Type B pancreatic cell (in vitro differentiated cells): ENCODE measurements around the gene UBE2L3. TPM values are rescaled to one million over a fixed set of nuclear protein-coding genes. Genes with fewer than 3 reads are reported as not detected.
"Not testable (repeated sequence)": the region's sequence is repeated elsewhere in the genome, so short reads cannot be mapped to it uniquely, and the experiment has no call there.

Source experiments
- DNase-seq: peaks from one replicate; pipeline ENCODE4 v3.0.0; 2021; ENCODE audit warnings: mixed read lengths; ENCODE audit not compliant: unreplicated experiment; ENCODE audit errors: extremely low spot score
- H3K27ac Mint-ChIP-seq: 2 replicates; pipeline ENCODE4 v1.8.0; 2021; ENCODE audit warnings: mild to moderate bottlenecking, mixed read lengths
- H3K27me3 Mint-ChIP-seq: 2 replicates; pipeline ENCODE4 v1.8.0; 2021; ENCODE audit warnings: mixed read lengths
- H3K36me3 Mint-ChIP-seq: 2 replicates; pipeline ENCODE4 v1.8.0; 2021; ENCODE audit warnings: mixed read lengths
- H3K4me1 Mint-ChIP-seq: one replicate; pipeline ENCODE4 v1.8.0; 2021; ENCODE audit warnings: mixed read lengths; ENCODE audit not compliant: unreplicated experiment
- H3K4me3 Mint-ChIP-seq: 2 replicates; pipeline ENCODE4 v1.8.0; 2021; ENCODE audit warnings: mild to moderate bottlenecking, mixed read lengths
- H3K9me3 Mint-ChIP-seq: 2 replicates; pipeline ENCODE4 v1.8.0; 2021; ENCODE audit warnings: mixed read lengths
- total RNA-seq: library from RNA; stranded (reverse); gene quantifications from 2 replicates; pipeline ENCODE4 v1.2.1, GENCODE V29; 2021; ENCODE audit warnings: low replicate concordance
- TF ChIP-seq, protein P1 (sequence below): fragments of 200-600 bp; sonication (generic); conservative IDR thresholded peaks from 2 replicates; pipeline ENCODE4 v1.5.0; 2021; ENCODE audit warnings: antibody characterized with exemption, mild to moderate bottlenecking

The UBE2L3 gene
- total RNA-seq, 1 donor from 2014 or later, result 63.1 TPM

DNA sequence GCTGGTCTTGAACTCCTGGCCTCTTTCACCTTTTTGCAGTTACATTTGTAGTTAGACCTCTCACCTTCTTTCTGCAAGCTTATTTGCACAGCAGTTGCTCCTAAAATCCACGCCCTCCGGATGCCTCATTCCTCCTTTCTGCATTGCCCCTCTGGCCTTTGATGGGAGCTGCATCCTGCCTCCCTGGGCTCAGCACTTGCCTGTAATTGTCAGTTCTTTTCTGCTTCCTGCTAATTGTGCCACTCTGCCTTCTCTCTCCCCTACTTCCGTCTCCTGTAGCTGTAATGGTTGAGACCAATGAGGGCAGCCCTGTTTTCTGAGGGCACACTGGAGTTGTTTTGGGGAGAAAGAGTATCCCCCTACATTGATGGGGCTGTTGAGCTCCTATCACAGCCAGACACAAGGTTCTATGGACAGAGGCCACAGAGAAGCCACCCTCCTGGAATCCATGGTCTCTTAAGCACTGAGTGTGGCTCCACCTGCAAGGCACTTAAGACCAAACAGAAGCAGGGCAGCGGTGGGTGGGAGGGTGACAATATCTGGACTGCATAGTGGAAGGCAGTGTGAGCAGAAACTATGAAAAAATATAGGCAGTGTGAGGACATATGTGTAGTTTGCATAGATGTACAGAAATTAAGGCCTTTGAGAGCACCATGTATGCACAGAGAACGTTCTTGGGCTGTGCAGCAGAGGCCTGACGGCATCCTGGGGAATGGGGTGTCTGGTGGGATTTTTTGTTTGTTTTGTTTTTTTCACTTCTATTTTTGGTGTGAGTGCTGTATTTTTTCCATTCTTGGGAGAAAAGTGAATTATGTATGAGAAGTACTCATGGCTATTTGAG, 31.8 kb downstream of the UBE2L3 start:
- DNase-seq, result no peak
- Mint-ChIP-seq H3K4me3 (no peak overlapping the region), H3K27ac (peak overlapping the region; percentile 29), H3K9me3 (no peaks in the 10 kb centered on the region), H3K36me3 (peaks cover 19% of the 10 kb centered on the region), H3K27me3 (no peaks in the 10 kb centered on the region), H3K4me1 (no peaks in the 10 kb centered on the region)
- TF ChIP-seq, protein P1, sequence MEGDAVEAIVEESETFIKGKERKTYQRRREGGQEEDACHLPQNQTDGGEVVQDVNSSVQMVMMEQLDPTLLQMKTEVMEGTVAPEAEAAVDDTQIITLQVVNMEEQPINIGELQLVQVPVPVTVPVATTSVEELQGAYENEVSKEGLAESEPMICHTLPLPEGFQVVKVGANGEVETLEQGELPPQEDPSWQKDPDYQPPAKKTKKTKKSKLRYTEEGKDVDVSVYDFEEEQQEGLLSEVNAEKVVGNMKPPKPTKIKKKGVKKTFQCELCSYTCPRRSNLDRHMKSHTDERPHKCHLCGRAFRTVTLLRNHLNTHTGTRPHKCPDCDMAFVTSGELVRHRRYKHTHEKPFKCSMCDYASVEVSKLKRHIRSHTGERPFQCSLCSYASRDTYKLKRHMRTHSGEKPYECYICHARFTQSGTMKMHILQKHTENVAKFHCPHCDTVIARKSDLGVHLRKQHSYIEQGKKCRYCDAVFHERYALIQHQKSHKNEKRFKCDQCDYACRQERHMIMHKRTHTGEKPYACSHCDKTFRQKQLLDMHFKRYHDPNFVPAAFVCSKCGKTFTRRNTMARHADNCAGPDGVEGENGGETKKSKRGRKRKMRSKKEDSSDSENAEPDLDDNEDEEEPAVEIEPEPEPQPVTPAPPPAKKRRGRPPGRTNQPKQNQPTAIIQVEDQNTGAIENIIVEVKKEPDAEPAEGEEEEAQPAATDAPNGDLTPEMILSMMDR, result no peak

DNA sequence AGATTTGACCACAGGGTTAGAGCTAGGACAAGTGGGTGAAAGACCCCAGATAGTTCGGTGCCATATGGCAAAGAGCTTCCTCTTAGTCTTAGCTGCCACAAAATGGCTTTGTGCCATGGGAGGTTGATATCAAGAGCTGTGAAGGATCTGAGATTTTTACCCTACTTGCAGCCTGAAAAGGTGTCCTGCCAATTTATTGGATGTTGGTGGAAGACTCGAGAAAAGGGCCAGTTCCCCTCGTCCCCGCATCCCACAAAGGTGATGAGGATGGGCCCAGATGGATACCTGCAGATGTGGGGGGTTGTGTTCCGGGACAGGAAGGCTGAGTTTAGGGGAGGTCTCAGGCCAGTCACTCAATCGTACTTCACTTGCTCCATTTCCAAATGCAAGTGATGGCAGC, 35.1 kb downstream of the UBE2L3 start:
- H3K4me1 Mint-ChIP-seq, result no peaks in the 10 kb centered on the region
- TF ChIP-seq, protein P1, result no peak
- no peak overlapping the region for H3K4me3 Mint-ChIP-seq
- no peak overlapping the region for H3K27ac Mint-ChIP-seq
- peaks cover 8% of the 10 kb centered on the region for H3K36me3 Mint-ChIP-seq
- no peak for DNase-seq
- H3K9me3 Mint-ChIP-seq, result no peaks in the 10 kb centered on the region
- H3K27me3 Mint-ChIP-seq, result no peaks in the 10 kb centered on the region

DNA sequence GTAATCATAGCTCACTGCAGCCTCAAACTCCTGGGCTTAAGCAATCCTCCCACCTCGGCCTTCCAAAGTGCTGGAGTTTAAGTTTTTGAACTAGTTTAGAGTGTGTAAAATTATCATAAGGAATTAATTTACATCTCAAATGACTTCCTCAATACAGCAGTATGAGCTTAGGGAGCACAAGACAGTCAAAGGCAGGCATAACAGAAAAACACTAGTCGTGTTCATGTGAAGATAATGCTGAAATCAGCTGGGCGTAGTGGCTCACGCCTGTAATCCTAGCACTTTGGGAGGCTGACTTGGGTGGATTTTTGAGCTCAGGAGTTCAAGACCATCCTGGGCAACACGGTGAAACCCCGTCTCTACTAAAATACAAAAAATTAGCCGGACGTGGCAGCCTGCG, 36.5 kb downstream of the UBE2L3 start:
- H3K27ac Mint-ChIP-seq, result no peak overlapping the region
- H3K27me3 Mint-ChIP-seq, result no peaks in the 10 kb centered on the region
- no peak overlapping the region for H3K4me3 Mint-ChIP-seq
- peaks cover 6% of the 10 kb centered on the region for H3K36me3 Mint-ChIP-seq
- no peaks in the 10 kb centered on the region for H3K4me1 Mint-ChIP-seq
- no peaks in the 10 kb centered on the region for H3K9me3 Mint-ChIP-seq
- no peak for DNase-seq
- TF ChIP-seq, protein P1, result no peak

DNA sequence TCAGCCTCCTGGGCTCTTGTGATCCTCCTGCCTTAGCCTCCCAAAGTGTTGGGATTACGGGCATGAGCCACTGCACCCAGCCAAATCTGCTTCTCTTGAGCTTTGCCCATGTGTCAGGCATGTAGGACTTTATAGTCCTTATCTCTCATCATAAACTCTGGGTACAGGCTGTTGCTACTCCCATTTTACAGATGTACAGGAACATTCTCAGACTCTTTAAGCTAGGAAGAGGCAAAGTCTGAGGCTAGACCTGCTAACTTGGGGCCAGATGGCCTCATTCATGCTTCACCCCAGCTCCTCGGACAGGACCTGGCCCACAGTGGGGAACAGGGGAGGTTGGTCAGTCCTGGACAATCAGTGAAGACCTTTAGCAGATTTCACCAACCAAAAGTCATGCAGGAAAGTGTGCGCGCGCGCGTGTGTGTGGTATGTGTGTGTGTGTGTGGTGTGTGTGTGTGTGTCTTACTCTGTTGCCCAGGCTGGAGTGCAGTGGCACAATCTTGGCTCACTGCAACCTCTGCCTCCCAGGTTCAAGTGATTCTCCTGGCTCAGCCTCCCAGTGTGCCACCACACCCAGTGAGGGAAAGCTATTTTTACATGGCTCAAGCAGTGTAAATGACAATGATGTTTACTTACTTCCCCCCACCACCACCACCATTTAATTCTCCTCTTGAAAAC, 38.5 kb downstream of the UBE2L3 start:
- Mint-ChIP-seq H3K9me3 (no peaks in the 10 kb centered on the region), H3K36me3 (peaks cover 4% of the 10 kb centered on the region), H3K4me3 (no peak overlapping the region), H3K4me1 (peaks cover under 1% of the 10 kb centered on the region), H3K27me3 (no peaks in the 10 kb centered on the region), H3K27ac (no peak overlapping the region)
- TF ChIP-seq, protein P1, result no peak
- no peak for DNase-seq

DNA sequence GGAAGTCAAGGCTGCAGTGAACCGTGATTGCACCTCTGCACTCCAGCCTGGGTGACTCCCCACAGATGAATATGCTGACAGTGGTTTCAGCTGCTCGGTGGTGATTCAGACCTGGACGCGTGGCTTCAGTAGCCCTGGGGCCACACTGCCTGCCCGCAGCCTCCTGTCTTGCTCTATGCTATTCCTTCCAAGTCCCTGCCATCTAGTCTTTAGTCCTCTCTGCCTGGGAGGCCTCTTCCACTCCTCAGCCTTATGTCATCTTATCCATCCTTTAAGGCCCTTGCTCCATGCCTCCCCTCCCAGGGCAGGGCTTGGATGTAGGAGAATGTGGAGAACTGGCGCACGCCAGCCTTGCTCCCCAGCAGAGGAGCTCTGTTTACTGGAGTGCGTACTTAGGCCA, 39.3 kb downstream of the UBE2L3 start:
- H3K4me1 Mint-ChIP-seq, result peaks cover 5% of the 10 kb centered on the region
- TF ChIP-seq, protein P1, result no peak
- no peaks in the 10 kb centered on the region for H3K9me3 Mint-ChIP-seq
- no peak for DNase-seq
- no peaks in the 10 kb centered on the region for H3K27me3 Mint-ChIP-seq
- H3K4me3 Mint-ChIP-seq, result no peak overlapping the region
- peaks cover 10% of the 10 kb centered on the region for H3K36me3 Mint-ChIP-seq
- H3K27ac Mint-ChIP-seq, result no peak overlapping the region

DNA sequence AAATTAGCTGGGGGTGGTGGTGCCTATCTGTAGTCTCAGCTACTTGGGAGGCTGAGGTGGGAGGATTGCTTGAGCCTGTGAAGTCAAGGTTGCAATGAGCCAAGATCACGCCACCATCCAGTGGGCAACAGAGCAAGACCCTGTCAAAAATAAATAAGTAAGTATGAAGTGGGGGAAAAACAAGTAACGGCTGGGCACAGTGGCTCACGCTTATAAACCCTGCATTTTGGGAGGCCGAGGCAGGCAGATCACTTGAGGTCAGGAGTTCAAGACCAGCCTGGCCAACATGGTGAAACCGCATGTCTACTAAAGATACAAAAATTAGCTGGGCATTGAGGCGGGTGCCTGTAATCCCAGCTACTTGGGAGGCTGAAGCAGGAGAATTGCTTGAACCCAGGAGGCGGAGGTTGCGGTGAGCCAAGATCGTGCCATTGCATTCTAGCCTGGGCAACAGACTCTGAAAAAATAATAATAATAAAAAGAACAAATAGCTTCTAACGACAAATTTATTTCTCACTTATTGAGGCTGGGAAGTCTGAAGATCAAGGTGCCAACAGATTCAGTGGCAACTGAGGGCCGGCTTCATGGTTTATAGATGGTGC, 42.1 kb downstream of the UBE2L3 start:
- not testable (repeated sequence) for H3K27ac Mint-ChIP-seq, H3K4me3 Mint-ChIP-seq, DNase-seq, H3K27me3 Mint-ChIP-seq, H3K9me3 Mint-ChIP-seq, H3K4me1 Mint-ChIP-seq
- H3K36me3 Mint-ChIP-seq, result peaks cover 22% of the 10 kb centered on the region
